Activated T-cell treated with anti-CD3 and anti-CD28 coated beads, Interleukin-2, amount 50 U/mL, for 72 hours (primary cell): Measurements from ENCODE around the gene BCL2L12. TPM values are rescaled to one million over a fixed set of nuclear protein-coding genes. Genes with fewer than 3 reads are reported as not detected.

ENCODE experiments used
- total RNA-seq, 2 donors: library from RNA; stranded (reverse); gene quantifications; one replicate each; pipeline ENCODE4 v1.2.3, GENCODE V29; 2022

Gene BCL2L12
- total RNA-seq, 2 donors from 2014 or later = 80.3 to 82.6 TPM

Other genes starting within 250 kb of the BCL2L12 start
- gene PTH2, start 242.5 kb upstream of the BCL2L12 start, total RNA-seq = not detected
- gene GFY, start 240.5 kb upstream of the BCL2L12 start, total RNA-seq = not detected
- gene SLC17A7, start 224.4 kb upstream of the BCL2L12 start, total RNA-seq = under 1 TPM; 0.42 to 0.74 TPM
- gene PIH1D1, start 214.1 kb upstream of the BCL2L12 start, total RNA-seq = 100 to 1,000 TPM; 128 to 132 TPM
- 10 to 100 TPM; 21.8 to 23.4 TPM for gene ALDH16A1, start 212.7 kb upstream of the BCL2L12 start, total RNA-seq
- gene FLT3LG, start 191.7 kb upstream of the BCL2L12 start, total RNA-seq = 10 to 100 TPM; 69.7 to 76.3 TPM
- gene RPL13A, start 178.3 kb upstream of the BCL2L12 start, total RNA-seq = 1,000 to 10,000 TPM; 4,603 to 5,026 TPM
- 1,000 to 10,000 TPM; 2,679 to 2,721 TPM for gene RPS11, start 169.5 kb upstream of the BCL2L12 start, total RNA-seq
- gene FCGRT, start 153.3 kb upstream of the BCL2L12 start, total RNA-seq = 10 to 100 TPM; 21.2 to 24.1 TPM
- gene RCN3, start 137.9 kb upstream of the BCL2L12 start, total RNA-seq = 1 to 10 TPM; 3.2 to 4.3 TPM
- 10 to 100 TPM; 66.0 to 72.7 TPM for gene NOSIP, start 85.4 kb upstream of the BCL2L12 start, total RNA-seq
- 1 to 10 TPM in 1 of 2 donors, under 1 TPM in 1; 0.88 to 1.1 TPM for gene PRRG2, start 84.6 kb upstream of the BCL2L12 start, total RNA-seq
- gene PRR12, start 74.8 kb upstream of the BCL2L12 start, total RNA-seq = 10 to 100 TPM; 23.9 to 24.6 TPM
- gene RRAS, start 25.8 kb upstream of the BCL2L12 start, total RNA-seq = 10 to 100 TPM; 11.3 to 13.5 TPM
- gene SCAF1, start 23.7 kb upstream of the BCL2L12 start, total RNA-seq = 10 to 100 TPM; 57.7 to 60.1 TPM
- gene IRF3, start 76 bp upstream of the BCL2L12 start, total RNA-seq = 100 to 1,000 TPM; 135 to 141 TPM
- gene PRMT1, start 11.3 kb downstream of the BCL2L12 start, total RNA-seq = 100 to 1,000 TPM; 201 to 251 TPM
- 1 to 10 TPM; 4.1 to 8.1 TPM for gene ADM5, start 23.7 kb downstream of the BCL2L12 start, total RNA-seq
- gene CPT1C, start 25.2 kb downstream of the BCL2L12 start, total RNA-seq = 1 to 10 TPM; 1.9 to 2.3 TPM
- 1 to 10 TPM in 1 of 2 donors, under 1 TPM in 1; 0.19 to 2.4 TPM for gene TSKS, start 97.4 kb downstream of the BCL2L12 start, total RNA-seq
- gene AP2A1, start 101.1 kb downstream of the BCL2L12 start, total RNA-seq = 10 to 100 TPM; 74.5 to 75.8 TPM
- 10 to 100 TPM; 24.7 to 37.3 TPM for gene FUZ, start 147.4 kb downstream of the BCL2L12 start, total RNA-seq
- 10 to 100 TPM; 47.0 to 50.2 TPM for gene MED25, start 152.4 kb downstream of the BCL2L12 start, total RNA-seq
- 10 to 100 TPM; 63.8 to 73.3 TPM for gene PTOV1, start 185.2 kb downstream of the BCL2L12 start, total RNA-seq
- 10 to 100 TPM; 71.1 to 74.5 TPM for gene PNKP, start 201.6 kb downstream of the BCL2L12 start, total RNA-seq
- 10 to 100 TPM; 30.5 to 36.6 TPM for gene AKT1S1, start 211.4 kb downstream of the BCL2L12 start, total RNA-seq
- gene TBC1D17, start 211.8 kb downstream of the BCL2L12 start, total RNA-seq = 10 to 100 TPM; 47.9 to 53.9 TPM
- gene IL4I1, start 231.0 kb downstream of the BCL2L12 start, total RNA-seq = 10 to 100 TPM; 16.7 to 42.3 TPM